Smooth muscle cell of the brain vasculature (primary cell): Measurements from ENCODE around the gene GNAS.

Experiments used
- DNase-seq: peaks from one replicate; pipeline ENCODE4 v3.0.0-alpha.2; 2012; ENCODE audit warnings: low read depth, low spot score

The GNAS gene

DNA sequence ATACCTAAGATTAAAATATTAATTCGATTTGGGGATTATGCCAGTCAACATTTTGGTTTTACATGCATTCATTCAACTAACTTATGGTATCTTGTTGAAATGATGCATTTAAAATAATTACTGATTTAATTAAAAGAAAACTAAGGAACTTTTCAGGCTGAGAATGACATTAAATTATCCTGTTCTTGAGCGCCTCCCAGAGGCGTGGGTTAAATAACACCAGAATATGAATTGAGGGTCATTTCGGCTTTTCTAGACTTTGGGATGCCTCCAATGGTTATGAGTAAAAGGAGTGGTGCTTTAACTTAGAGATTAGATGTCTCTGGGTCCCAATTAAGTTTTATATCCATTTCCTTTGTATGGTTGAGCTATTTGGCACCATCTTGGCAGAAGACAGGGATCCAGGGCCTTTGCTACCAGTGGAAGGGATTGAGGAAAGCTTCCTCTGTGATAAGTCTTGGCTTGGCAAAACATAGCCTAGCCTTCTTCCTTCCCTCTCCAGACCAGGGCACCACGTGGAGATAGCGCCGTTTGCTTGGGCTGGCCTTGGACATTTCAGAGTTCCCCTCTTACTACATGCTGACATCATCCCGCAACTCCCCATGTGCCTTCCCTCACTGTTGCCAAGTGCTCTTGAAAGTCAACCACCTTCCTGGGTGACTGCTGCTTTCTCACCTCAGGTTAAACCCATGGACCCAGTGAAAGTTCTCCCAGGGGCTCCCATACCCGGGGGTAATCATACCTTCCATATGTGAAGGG is 28.7 kb downstream of the GNAS start:
- DNase-seq = no peak

DNA sequence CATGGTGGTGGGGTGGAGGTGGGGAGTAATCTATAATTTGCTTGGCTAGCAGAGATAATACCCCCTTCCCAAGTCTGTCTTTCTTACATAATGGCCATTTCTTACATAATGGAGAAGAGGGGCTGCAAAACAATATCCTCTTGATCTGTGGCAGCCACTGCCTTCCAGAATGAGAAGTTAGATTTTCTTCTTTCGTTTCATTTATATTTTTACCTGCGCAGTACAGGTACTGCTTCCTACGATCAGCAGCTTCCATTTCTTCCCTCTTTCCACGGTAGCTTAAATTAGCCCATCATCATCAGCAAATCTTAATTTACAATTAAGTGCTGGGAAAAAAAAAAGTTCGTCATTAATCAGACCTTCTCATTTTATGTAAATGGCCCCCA is 30.2 kb downstream of the GNAS start:
- no peak for DNase-seq

DNA sequence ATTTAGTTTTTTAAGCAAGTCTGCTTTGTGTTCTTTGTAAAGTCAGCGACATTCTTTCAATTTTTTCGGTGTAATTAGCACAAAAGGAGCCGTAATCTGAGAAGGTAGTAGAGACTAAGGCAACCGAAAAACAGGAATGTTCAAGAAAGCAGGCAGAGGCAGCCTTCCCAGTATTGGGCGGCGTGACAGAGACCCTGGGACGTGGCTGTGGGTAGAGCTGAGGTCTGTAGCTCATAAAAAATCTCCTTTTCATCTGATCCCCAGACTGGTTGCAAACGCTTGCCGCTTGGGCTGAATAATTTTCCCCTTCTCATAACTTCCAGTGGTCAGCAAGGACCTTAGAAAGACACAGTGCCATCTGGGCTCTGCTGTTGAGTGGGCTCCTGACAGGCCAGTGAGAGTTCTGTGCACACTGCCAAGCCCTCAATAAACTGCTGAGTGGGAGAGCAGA is 30.8 kb downstream of the GNAS start:
- DNase-seq = no peak

DNA sequence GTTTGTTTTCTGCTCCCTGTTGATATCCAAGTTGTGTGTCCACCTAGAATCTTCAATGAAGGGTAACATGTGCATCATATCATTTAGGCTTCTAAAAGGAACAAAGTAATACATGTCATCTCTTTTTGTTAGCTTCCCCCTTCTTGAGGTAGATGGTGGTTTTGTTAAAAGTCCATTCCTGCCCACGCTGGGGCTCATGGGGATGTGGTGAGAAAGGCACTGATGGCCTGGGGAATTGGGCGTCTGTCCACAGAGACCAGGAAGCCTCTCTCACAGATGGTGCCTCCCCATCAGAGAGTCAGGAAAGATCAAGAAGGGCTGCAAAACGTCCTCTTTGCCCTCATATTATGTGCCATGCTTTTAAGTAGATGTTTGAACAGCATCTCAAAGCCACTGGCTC is 32.5 kb downstream of the GNAS start:
- DNase-seq = no peak

DNA sequence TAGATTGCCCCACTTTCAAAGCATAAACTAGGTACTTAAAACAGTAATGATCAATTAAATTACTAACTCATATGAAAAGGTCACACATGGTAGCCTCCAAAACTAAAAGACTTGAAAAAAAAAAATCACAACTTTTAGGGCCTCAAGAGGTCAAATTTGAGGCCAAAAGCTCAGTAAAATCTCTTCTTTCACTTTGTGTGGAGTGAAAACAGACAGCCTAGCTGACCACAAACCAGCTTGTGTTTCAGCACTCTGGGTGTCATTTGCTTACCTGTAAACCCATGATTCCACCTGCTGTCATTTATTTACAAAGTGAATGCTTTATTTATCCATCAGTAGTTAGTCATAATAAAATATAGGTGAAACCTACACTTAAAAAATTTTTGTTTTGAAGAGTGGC is 34.0 kb downstream of the GNAS start:
- DNase-seq = no peak

DNA sequence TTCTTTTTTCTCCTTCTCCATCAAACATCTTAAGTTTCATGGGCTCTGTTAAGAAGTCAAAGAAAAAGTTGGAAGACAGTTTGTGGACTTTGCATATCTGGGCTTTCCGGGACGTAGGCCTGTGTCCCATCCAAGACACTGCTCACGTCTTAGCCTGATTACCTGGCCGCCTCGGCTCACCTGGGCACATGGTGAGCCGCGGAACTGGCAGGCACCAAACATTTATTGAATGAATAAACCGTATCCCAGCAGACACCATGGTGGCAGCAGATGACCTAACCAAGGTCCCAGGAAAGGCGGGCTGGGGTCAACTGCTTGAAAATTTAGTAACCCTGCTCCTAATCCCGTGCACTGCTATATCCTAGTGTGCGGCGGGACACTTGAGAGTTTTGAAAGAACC is 35.6 kb downstream of the GNAS start:
- no peak for DNase-seq

DNA sequence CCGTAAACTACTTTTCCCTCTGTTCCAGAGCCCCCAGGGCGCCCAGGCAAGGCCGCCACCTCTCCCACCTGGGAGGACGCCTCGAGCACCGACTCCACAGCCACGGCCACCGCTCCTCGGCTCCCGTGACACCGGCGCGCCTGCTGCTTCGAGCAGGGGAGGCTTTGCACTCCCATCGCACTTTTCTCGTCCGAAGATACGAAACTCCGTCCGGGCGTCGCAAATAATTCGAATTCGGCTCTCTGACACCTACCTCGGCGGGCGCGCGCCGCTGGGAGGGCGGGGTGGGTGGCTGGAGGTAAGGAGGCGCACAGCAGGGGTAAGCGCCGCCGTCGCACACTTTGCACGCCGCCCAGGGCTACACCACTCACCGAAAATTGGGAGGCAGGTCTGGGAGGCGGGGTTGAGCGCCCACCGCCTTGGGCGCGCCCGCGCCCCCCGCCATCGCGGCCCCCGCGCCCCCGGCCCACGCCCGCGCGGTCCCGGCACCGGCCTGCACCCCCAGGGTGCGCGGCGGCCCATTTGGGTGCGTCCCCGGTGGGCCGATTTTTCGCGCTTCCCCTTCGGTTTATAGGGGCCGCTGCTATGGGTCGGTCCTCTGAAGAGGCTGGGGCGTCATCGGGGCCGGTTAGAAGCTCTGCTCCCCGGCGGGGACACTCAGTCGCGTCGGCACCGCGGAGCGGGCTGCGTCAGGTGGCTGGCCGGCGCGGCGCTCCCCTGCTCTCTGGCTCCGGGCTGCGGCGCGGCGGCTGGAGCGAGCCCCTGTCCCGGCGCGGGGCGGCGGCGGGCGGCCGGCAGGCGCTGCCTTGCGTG is 36.2 kb downstream of the GNAS start:
- no peak for DNase-seq

DNA sequence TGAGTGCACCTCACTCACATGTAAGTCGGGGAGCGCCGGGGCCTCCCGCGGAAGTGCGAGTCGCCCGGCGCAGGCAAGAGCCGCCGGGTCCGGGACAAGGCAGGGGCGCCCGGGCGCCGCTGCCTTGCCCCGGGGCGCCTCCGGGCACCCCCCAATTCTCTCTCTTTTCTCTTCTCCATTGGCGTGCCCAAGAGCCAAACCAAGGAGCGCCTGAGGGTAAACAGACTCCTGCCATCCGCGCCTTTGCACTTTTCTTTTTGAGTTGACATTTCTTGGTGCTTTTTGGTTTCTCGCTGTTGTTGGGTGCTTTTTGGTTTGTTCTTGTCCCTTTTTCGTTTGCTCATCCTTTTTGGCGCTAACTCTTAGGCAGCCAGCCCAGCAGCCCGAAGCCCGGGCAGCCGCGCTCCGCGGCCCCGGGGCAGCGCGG is 36.8 kb downstream of the GNAS start:
- no peak for DNase-seq

DNA sequence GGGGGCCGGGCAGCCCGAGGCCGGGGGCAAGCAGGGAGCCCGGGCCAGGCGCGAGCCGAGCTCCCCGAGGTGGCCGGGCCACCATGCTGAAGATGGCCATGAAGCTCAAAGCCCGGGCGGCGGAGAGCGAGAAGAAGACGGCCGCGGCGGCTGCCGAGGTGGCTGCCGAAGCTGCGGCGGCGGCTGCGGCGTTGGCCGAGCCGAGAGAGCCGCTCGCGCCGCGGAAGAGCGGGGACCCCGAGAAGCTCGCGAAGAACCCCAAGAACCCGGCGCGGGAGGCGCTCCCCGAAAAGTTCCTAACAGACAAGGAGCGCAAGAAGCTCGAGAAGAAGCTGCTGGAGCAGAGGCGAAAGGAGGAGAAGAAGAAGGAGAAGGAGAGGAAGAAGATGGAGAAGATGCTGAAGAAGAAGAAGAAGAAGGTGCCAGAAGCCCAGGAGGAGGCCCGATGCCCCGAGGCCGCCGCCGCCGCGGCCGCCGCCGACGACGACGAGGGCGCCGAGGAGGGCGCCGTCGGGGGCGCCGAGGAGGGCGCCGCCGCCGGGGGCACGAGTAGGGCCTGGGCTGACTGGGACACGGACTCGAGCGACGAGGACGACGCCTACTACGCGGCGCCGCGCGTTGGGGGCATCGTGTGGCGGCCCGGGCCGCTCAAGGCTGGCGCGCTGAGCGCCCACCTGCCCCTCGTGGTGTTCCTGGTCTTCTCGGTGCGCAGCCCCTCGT is 37.4 kb downstream of the GNAS start:
- no peak for DNase-seq

DNA sequence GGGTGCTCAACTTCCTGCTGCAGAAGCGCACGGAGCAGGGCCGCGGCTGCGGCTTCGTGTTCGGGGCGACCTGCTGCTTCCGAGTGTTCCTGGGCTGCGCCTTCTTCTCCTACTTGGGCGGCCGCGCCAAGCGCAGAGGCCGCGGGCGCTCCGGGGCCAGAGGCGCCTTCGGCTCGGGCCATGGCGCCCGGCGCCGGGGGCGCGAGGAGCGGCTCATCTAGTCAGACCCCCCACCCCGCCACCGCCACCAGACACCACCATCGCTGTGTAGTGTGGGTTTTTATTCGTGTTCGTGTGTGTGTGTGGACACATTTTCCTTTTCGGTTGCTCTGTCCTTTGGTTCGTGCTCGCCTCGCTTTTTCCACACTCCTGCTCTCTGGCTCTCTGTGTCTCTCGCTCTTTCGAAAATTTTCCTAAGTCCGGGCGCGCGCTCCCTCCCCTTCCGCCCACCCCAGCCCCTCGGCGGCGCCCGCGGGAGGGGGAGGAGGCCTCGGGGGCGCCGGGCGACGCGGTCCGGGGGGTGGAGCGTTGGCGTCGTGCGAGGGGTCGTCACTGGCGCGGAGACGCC is 38.1 kb downstream of the GNAS start:
- DNase-seq = peak; percentile 51

DNA sequence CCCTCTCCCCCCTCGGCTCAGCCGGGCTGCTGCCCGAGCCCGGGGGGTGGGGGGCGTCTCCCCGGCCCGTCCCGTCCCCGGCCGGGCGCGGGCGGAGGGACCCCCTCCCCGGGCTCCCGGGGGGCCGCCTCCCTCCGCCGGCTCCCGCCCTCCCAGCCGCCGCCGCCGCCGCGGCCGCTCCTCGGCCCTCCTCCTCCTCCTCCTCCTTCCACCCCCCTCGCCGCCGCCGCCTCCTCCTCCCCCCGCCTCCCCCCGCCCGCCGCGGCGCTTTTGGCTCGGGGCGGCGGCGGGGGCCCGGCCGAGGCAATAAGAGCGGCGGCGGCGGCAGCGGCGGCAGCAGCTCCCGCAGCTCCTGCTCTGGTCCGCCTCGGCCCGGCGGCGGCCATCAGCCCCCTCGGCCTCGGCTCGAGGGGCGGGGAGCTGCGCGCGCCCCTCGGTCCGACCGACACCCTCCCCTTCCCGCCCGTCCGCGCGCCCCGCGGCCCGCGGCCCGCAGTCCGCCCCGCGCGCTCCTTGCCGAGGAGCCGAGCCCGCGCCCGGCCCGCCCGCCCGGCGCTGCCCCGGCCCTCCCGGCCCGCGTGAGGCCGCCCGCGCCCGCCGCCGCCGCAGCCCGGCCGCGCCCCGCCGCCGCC is 38.7 kb downstream of the GNAS start:
- no peak for DNase-seq

DNA sequence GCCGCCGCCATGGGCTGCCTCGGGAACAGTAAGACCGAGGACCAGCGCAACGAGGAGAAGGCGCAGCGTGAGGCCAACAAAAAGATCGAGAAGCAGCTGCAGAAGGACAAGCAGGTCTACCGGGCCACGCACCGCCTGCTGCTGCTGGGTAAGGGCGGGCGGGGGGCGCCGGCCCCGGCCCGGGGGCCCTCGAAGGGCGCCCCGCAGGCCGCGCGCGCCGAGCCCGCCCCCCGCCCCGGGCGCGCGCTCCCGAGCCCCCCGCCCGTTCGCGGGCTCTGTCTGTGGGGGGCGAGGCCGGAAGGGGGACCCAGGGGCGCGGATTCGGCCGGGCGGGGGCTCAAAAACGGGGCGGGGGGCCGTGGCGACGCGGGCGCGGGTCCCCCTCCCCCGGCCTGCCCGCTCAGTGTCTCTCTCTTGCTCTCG is 39.2 kb downstream of the GNAS start:
- DNase-seq = no peak

DNA sequence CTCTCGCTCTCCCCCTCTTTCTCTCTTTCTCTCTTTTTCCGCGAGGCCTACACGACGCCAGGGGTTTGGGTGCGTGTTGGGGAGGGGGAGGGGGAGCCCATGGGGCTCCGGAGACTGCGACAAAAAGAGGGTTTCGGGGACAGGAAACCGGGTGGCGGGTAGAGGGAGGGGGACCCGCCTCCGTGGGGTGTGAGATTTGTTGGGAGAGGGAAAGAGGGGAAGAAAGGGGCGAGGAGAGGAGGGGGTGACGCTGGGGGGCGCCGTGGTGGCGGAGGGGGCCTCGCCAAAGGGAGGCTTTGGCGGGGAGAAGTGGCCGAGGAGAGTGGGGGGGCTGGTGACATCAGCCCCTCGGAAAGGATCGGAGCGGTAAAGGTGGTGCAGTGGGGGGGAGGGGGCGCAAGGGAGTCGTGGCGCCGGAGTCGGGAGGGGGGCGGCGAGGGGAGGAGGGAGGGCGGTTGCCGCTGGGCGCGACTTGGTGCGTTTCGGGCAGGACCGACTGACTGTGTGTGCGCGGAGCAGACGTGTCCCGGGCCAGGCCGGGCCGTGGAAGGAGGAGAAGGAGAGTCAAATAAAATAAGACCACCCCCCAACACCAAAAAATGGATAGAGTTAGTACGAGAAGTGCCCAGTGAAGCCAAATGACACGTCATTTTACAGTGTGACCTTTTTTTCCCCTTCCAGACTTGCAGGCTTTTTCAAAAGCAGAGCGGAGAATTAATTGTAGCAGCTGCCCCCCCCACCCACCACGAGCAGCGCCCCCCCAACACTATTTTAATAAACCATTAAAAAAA is 39.8 kb downstream of the GNAS start:
- DNase-seq = no peak

DNA sequence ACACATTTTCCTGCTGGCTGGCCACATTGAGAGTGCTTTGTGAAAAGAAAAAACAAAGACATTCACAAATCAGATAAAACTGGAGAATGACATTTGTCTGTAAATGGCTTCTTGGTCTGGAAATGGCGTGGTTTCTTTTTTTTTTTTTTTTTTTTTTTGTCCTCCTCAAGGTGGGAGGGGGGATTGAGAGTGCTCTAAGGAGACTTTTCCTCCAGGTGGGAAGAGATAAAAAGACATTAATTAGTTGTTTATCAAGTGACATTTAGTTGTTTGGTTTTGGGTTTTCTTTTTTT is 40.4 kb downstream of the GNAS start:
- no peak for DNase-seq

DNA sequence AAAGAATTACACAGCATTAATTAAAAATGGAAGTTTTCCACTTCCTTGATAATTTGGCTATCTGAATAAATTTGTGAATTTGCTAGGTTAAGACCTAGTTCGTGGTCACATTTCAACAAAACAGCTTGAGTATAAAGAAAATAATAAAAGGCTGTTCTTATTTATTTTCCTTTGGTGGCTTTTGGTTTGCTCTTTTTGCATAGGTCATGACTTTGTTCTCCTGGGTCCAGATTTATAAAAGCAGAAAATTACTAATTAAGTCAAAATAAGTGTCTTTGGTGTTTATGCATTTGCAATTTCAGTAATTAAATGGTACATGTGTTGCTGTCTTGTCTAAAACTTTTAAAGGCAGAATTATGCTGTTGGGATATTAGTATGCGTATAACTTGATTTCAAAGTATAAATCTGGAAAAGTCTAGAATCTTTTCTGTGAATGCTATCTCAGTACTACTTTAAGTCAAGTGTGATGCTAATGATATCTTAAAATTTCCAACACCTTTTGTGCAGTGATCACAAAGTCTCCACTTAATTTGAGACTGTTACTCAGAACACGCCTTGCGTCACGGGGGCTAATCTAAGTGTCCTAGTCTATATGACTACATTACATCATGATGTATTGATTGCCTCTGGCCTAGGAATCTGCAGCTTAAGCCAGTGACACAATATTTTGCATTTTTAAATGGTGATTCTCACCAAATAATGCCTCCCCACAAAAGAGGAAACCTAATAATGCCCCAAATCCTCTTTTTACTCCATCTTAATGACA is 41.0 kb downstream of the GNAS start:
- no peak for DNase-seq

DNA sequence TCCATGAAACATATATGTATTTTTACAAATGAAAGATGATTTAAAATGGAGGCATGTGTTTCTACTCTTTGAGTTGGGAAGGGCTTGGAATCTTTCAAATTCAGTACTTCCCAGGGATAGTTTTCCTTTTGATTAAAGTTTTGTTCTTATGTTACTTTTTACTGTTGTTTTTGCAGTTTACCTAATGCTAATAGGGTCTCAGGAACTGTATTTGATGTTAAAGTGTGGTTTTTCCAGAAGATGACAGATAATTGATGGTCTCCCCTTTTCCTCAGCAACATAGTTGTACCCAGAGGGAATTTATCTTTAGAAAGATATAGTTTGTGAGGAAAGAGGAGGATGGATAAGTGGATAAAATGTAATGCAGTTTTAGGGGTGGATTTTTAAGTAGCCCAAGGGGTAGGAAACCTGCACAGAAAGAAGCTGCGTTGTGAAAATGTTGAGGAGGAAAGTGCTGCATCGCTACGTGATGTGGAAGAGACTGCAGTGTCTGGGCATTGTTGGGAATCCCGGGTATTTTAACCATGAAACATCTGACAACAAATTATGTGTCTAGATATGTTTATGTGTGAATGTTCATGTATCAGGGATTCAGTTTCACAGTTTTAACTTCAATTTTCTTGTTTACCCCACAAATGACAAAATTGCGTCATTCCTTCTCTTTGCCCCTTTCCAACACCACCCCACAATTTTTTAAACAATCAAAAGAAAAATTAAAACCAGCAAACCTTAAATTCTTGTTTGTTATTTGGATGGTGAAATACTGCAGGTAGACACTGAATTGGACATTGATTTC is 42.3 kb downstream of the GNAS start:
- DNase-seq = no peak

DNA sequence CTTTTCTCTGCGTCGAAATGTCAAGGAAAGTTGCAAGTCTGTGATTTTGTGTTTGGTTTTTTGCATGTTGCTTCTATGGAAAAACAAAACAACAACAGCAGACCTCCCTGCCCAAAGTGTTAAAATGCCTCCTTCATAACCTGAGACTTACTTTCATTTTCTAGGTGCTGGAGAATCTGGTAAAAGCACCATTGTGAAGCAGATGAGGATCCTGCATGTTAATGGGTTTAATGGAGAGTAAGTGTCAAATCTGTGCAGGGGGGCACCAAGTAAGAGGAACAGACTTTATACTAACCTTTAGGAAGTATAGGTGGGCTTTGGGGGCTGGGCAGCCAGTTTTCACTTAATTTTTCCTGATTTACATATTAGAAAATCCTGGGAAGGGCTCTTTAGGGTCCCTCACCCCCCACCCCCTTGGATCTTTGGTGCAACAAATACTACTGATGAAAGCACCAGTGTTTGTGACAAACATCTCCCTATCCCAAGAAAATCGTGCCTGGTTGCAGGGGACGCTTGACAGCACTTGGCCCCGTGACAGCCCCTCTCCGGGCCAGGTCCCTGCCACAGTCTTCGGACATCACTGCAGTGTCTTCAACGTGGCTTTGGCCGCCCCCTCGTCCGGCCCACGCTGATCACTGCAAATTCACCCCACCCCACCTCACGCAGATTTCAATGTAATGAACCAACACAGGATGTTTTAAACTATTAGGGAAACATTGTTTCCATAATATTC is 43.1 kb downstream of the GNAS start:
- no peak for DNase-seq

DNA sequence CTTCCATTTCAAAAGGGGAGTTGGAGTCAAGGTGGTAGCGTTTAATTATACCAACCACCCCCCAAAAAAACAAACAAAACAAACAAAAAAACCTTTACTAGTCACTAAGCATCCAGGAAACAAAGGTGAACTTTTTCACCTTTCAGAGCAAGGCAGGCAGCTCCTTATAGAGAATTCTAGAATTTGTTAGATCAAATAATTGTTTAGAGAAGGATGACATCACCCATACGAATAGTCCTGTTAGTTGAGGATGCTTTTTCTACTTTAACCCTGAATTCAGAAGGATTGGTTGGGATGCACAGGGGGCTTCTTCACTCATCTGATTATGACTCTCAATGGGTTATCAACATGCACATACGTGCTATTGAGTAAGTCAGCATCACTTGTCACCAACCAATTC is 44.3 kb downstream of the GNAS start:
- no peak for DNase-seq

DNA sequence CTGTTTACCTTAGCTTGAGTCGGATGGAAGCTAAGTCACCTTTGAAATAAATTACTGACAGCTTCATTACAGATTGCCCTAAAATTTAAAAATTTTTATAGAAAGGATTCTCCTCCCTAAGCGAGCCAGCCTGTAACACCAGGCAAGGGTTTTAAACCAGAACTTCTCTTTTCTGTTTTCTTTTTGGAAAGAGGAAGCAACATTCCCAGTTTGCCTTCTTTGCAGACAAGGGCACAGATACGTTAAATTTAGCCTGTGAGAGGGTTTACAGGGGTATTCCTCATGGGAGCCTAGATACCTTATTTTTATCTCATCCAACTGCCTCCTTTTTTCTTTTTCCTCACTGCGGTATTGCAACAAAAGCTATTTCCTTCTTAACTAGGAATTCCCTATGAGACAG is 45.0 kb downstream of the GNAS start:
- no peak for DNase-seq
